Esophagus squamous epithelium (tissue), 5 donors: ENCODE measurements around the gene TERT. TPM values are rescaled to one million over a fixed set of nuclear protein-coding genes. Genes with fewer than 3 reads are reported as not detected.

ENCODE experiments used
- DNase-seq: peaks from one replicate; lab custom pipeline; 2025; lab: John Stamatoyannopoulos, UW
- H3K27ac ChIP-seq, 4 donors: fragments of 200-600 bp; sonication (generic); one replicate each; pipeline ENCODE4 v1.5.1; 2016 to 2019; ENCODE audit warnings: mild to moderate bottlenecking in 1 of 4
- H3K27me3 ChIP-seq, 4 donors: fragments of 200-600 bp; sonication (generic); 1 replicate in 3 of 4; 2 replicates in 1 of 4; pipeline versions ENCODE4 v1.5.1 to v1.6.0; 2017 to 2021; ENCODE audit warnings: antibody characterized with exemption in 1 of 4
- H3K36me3 ChIP-seq, 3 donors: fragments of 200-600 bp; sonication (generic); one replicate each; pipeline ENCODE4 v1.5.1; 2016 to 2019
- H3K4me1 ChIP-seq, 3 donors: fragments of 200-600 bp; sonication (generic); one replicate each; pipeline ENCODE4 v1.5.1; 2017 to 2019
- H3K4me3 ChIP-seq, 4 donors: fragments of 200-600 bp; sonication (generic); 1 replicate in 3 of 4; 2 replicates in 1 of 4; pipeline ENCODE4 v1.5.1; 2016 to 2019; ENCODE audit warnings: mild to moderate bottlenecking in 2 of 4, moderate library complexity in 1 of 4
- H3K9me3 ChIP-seq, 3 donors: fragments of 200-600 bp; sonication (generic); one replicate each; pipeline ENCODE4 v1.5.1; 2016 to 2019
- CTCF ChIP-seq, 6 experiments: fragments of 450-650 bp in 4 of 6; fragments of 200-600 bp in 2 of 6; sonication (generic) in 2 of 6; IDR thresholded peaks; one replicate each; pipeline ENCODE4 v1.5.1; 2016 to 2019; ENCODE audit warnings: antibody characterized with exemption in 6 of 6, mild to moderate bottlenecking in 4 of 6, moderate library complexity in 4 of 6
- POLR2A ChIP-seq, 4 donors: fragments of 450-650 bp; IDR thresholded peaks; one replicate each; pipeline ENCODE4 v1.6.1; 2017; ENCODE audit warnings: antibody characterized with exemption in 4 of 4, mild to moderate bottlenecking in 4 of 4, moderate library complexity in 3 of 4
- WGBS, 2 donors: methylation state at CpG; one replicate each; pipeline ENCODE4 v1.1.5; 2018; 5-methylcytosine and 5-hydroxymethylcytosine counted together
- intact Hi-C: fragments of 100-400 bp; cut with DNase I; formaldehyde crosslinking; loops from one replicate; pipeline ENCODE4 v1.15.0; 2022
- total RNA-seq, 4 donors: library from RNA; depleted of rRNA; stranded (reverse); fragments of >200 nt; gene quantifications; one replicate each; pipeline ENCODE4 v1.1.0, GENCODE V29; 2016
- donor health status: DM: yes; HTN: yes; CAD: no.

The TERT gene
- total RNA-seq, 4 donors from 2014 or later: 0.19 to 9.5 (median 0.31) TPM; not detected in 1

GRCh38 chr5:1239505-1240251 is 55.2 kb downstream of the TERT start:
- Histone ChIP-seq H3K36me3 (no peaks in the 10 kb centered on the region), H3K9me3 (peaks cover 0 to 19% (median 7%) of the 10 kb centered on the region in 3 donors), H3K4me1 (peaks cover 0 to 7% (median 0%) of the 10 kb centered on the region in 3 donors), H3K27me3 (peaks cover 0 to 29% (median 0%) of the 10 kb centered on the region in 4 donors), H3K4me3 (no peak overlapping the region), H3K27ac (no peak overlapping the region)
- TF ChIP-seq CTCF (IDR thresholded peaks at IDR 0.05) (no peak), POLR2A (IDR thresholded peaks at IDR 0.05) (no peak)
- WGBS, 2 donors: 51 to 69% methylated on average over 14 to 18 of the region's 22 CpGs
- intact Hi-C loops: no loop called here
- no peak for DNase-seq

GRCh38 chr5:1235838-1236237 is 59.0 kb downstream of the TERT start:
- intact Hi-C loops: no loop called here
- no peak for DNase-seq
- WGBS, 2 donors: 92 to 100% methylated on average over 1 of the region's 1 CpG
- Histone ChIP-seq H3K27ac (no peak overlapping the region), H3K36me3 (no peaks in the 10 kb centered on the region), H3K4me1 (peaks cover 0 to 7% (median 0%) of the 10 kb centered on the region in 3 donors), H3K27me3 (peaks cover 0 to 23% (median 0%) of the 10 kb centered on the region in 4 donors), H3K4me3 (no peak overlapping the region), H3K9me3 (peaks cover 0 to 20% (median 7%) of the 10 kb centered on the region in 3 donors)
- TF ChIP-seq POLR2A (IDR thresholded peaks at IDR 0.05) (no peak), CTCF (IDR thresholded peaks at IDR 0.05) (no peak)

GRCh38 chr5:1235379-1235778 is 59.5 kb downstream of the TERT start:
- peaks cover 0 to 20% (median 7%) of the 10 kb centered on the region in 3 donors for H3K9me3 ChIP-seq
- WGBS, 2 donors: 67 to 77% methylated on average over 3 to 4 of the region's 8 CpGs
- TF ChIP-seq POLR2A (IDR thresholded peaks at IDR 0.05) (no peak), CTCF (IDR thresholded peaks at IDR 0.05) (no peak)
- H3K27ac ChIP-seq: no peak overlapping the region
- H3K4me1 ChIP-seq: peaks cover 0 to 7% (median 0%) of the 10 kb centered on the region in 3 donors
- H3K27me3 ChIP-seq: peaks cover 0 to 27% (median 0%) of the 10 kb centered on the region in 4 donors
- H3K4me3 ChIP-seq: no peak overlapping the region
- DNase-seq: no peak
- intact Hi-C loops: no loop called here
- H3K36me3 ChIP-seq: no peaks in the 10 kb centered on the region

GRCh38 chr5:1232780-1233179 is 62.1 kb downstream of the TERT start:
- intact Hi-C loops: no loop called here
- no peak for DNase-seq
- WGBS, 2 donors: 87% methylated on average over 3 of the region's 25 CpGs; no CpG with 5 or more reads in 1 of the 2 donors
- Histone ChIP-seq H3K9me3 (peaks cover 0 to 20% (median 7%) of the 10 kb centered on the region in 3 donors), H3K4me3 (no peak overlapping the region), H3K36me3 (no peaks in the 10 kb centered on the region), H3K27ac (no peak overlapping the region), H3K27me3 (peaks cover 0 to 50% (median 0%) of the 10 kb centered on the region in 4 donors), H3K4me1 (no peaks in the 10 kb centered on the region)
- no peak for TF ChIP-seq POLR2A (IDR thresholded peaks at IDR 0.05)
- no peak for TF ChIP-seq CTCF (IDR thresholded peaks at IDR 0.05)

GRCh38 chr5:1231354-1231905 is 63.4 kb downstream of the TERT start:
- Histone ChIP-seq H3K4me3 (no peak overlapping the region), H3K9me3 (peaks cover 0 to 18% (median 5%) of the 10 kb centered on the region in 3 donors), H3K27me3 (peaks cover 0 to 55% (median 0%) of the 10 kb centered on the region in 4 donors), H3K27ac (no peak overlapping the region), H3K36me3 (no peaks in the 10 kb centered on the region), H3K4me1 (no peaks in the 10 kb centered on the region)
- no peak for DNase-seq
- 64 to 67% methylated on average over 3 to 10 of the region's 13 CpGs for WGBS, 2 donors
- intact Hi-C loops: no loop called here
- TF ChIP-seq CTCF (IDR thresholded peaks at IDR 0.05) (no peak), POLR2A (IDR thresholded peaks at IDR 0.05) (no peak)
